Pons (tissue), 1 donor: ENCODE measurements around the gene BICC1.

ENCODE experiments used
- DNase-seq: peaks from one replicate; pipeline ENCODE4 v3.0.0-alpha.2; 2016; ENCODE audit warnings: low spot score

BICC1 gene

GRCh38 chr10:58706836-58707235, 194.2 kb downstream of the BICC1 start:
- DNase-seq = no peak

DNA sequence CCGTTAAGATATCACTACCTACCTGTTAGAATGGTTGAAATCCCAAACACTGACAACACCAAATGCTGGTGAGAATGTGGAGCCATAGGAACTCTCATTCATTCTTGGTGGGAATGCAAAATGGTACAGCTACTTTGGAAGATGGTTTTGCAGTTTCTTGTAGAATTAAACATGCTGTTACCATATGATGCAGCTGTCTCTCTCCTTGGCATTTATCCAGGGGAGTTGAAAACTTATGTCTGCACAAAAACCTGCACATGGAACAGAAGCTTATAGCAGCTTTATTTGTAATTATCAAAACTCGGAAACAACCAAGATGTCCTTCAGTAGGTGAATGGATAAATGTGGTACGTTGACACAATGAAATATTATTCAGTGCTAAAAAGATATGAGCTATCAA, 199.5 kb downstream of the BICC1 start:
- DNase-seq = no peak

DNA sequence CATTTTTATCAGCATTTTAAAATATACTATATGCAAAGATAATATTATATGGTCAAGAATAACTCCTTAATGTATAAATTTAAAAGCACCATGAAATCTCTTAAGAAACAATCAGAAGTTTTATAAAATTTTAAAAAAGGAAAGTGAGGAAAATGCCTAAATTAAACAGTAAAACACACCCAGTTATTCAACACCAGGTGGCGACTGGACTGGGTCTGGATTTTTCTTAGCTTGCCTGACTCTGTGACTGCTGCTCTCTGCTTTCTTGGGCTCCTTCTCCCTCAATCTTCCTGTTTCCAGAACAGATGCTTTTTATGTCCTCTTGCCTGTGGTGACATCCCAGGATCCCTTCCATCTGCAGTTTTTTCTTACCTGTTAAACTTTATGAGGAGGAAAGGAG, 200.3 kb downstream of the BICC1 start:
- DNase-seq = no peak

DNA sequence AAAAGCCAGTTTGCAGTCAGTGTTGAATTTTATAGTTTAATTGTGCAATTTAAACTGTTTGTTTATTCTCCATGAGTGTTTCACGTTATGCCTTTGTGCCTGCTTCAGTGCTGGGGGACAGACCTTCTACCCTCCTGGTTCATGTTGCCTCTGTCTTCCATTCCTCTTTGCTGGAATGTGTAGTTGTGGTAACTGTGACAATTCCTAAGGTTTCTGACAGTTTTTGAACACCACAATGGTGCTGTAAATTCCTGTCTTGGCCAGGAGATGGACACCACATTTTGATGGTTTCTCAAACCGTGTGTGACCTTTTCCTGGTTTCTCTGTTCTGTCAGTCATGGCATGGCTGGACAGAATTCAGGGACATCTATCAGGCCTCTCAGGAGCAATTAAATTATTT, 201.7 kb downstream of the BICC1 start:
- no peak for DNase-seq

GRCh38 chr10:58715061-58715460, 202.4 kb downstream of the BICC1 start:
- no peak for DNase-seq

DNA sequence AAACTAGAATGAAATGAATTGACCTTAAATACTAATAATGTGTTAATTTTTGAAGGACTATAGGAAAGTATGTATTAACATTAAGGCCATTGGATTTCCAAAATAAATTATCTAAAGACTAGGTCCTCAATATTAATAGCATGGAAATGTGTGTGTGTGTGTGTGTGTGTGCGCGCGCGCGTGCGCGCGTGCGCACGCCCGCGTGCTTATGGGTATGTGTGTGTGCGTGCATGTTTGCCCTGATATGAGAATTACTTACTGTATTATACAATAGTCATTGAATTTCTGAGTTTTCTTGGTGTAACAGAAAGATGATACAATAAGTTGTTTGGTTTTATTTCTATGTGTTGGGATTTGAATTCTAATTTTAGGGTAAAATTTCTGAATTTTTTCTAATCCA, 205.9 kb downstream of the BICC1 start:
- no peak for DNase-seq

GRCh38 chr10:58721601-58722281, 209.1 kb downstream of the BICC1 start:
- DNase-seq = no peak

DNA sequence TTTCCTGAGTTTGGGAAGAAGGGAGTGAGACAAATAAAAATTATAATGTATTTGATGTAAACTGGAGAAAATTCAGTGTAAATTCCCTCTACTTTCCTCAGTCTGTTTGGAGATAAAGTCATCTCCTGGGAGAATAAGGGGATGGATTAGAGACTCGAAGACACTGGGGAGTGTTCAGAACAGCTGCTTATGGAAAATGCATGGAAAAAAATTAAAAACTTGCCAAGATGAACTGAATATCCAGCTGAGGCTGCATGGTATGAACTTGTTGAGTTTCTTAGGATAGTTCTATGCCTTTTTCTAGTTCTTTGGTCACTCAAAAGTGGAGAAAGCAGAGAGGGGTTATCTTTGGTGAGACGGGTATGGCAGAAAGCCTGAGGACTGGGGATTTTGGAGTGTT, 210.5 kb downstream of the BICC1 start:
- DNase-seq = no peak

- no peak for DNase-seq
These were observed 211.3 kb downstream of the BICC1 start for GRCh38 chr10:58723966-58724365.

DNA sequence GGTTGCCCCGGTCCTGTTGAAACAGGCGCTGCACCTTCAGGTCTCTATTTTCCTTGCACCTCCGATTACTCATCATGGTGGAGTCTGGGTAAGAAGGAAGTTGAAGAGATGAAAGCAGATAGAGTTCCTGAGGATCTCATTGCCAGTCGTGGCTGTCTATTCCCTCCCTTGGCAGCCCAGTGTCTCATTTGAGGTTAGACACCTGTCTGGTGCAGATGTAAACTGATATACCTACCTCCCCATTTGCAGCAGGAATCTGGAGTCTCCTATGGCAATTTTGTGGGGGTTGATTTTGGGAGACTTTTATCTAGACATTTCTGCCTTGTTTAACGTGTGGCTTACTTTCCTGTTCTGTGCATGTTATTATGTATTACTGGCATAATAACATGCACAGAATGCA, 212.1 kb downstream of the BICC1 start:
- no peak for DNase-seq

- no peak for DNase-seq
These were observed 213.2 kb downstream of the BICC1 start for GRCh38 chr10:58725901-58726300.

DNA sequence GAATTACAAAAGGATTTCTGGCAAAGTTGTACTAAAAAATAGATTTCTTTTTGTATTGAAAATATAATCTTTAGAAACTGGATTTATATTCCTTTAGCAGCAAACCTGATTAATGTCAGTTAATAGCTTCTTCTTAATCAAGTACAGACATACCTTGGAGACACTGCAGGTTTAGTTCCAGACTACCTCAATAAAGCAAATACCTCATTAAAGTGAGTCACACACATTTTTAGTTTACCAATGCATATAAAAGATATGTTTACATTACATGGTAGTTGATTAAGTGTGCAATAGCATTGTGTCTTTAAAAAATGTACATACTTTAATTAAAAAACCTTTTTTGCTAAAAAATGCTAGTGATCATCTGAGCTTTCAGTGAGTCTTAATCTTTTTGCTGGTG, 215.0 kb downstream of the BICC1 start:
- DNase-seq = no peak

DNA sequence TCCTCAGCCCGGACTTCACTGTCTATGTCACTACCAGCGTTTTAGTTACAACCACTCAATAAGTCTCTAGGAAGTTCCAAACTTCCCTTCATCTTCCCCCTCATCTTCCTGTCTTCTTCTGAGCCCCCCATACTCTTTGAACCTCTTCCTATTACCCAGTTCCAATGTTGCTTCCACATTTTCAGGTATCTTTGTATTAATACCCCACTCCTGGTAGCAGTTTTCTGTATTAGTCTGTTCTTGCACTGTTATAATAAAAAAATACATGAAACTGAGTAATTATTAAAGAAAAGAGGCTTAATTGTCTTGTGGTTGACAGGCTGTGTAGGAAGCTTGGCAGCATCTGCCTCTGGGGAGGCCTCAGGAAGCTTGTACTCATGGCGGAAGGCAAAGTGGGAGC, 218.6 kb downstream of the BICC1 start:
- DNase-seq = no peak

DNA sequence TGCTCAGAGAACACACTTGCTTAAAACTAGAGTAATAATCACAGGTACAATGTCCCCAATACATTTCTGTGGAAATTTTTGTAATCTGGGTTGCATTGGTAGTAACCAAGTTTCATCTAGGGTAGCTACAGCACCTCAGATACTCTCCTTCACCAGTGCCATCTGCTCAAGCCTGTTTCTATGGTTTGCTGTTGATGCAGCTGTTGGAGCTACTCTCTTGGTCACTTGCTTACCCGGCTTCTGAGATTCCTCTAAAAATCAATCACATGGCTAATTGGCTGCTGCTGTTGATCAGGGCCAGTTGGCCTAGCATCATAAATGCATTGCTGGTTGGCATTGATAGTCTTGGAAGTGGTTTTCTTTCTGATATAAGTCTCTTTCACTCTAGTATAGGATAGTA, 220.8 kb downstream of the BICC1 start:
- DNase-seq = no peak

DNA sequence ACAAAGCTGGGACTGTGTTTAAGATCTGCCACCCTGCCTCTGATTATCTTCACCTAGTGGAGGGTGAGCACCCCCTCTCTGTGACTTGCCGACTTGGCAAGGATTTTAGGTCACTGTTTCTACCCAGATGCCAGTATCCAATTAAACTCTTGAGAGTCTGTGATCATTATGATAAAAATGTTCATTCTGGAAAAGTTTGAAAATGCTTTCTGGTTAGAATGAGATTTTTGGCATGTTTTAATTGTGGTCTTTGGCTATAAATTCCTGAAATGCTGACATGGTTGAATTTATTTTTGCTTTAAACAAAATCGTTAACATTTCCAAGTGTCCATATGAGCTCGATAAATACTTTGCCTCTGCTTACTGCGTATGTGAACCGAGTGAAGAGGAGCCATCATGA, 221.4 kb downstream of the BICC1 start:
- no peak for DNase-seq

- DNase-seq = no peak
These were observed 222.0 kb downstream of the BICC1 start for GRCh38 chr10:58734664-58735063.

DNA sequence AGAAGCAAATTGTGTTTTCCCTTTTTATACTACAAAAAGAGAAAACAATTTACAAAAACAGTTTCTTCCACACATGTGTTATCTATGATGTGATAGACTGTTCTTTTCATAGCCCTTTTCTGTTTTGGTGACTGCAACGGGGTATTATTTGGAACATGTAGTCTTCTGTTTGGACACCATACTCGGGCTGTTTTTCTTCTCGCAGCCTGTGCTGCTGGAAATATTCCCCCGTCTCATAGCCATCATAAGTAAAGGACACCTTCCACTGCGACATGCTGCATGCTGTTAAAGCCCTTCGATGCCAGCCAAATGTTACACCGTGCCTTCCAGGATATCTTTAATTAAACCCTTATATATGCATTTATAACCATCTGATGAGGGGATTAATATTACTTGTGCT, 222.4 kb downstream of the BICC1 start:
- DNase-seq = no peak

DNA sequence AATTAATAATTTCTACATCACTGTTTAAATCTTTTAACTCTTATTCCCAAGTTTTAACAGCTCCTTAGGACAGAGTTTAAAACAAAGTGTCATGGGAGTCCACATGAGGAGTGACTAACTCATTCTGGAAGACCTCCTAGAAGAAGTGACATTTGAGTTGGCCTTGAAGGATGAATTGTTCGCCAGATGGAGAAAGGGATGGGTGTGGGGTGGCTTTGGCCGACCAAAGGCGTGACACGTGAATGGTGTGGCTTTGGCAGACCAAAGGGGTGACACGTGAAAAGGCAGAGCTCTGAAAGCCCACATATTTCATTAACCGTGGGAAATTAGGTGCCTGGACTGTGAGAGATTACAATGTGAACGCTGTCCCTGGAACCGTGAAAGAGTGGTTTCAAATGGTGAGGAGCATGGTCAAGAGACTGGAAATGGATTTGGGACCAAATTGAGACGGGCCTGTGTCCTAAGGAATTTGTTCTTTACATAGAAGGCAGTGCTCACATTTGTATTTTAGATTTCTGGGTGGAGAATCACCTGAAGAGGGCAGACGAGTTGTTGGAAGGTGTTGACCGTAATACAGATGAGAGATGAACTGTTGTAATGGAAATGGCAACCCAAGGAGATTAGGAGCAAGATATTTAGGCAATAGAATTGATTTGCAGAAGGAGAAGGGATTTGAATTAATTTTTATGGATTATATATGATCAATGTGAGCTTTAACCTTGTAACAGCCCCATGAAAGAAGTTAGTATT, 228.1 kb downstream of the BICC1 start:
- no peak for DNase-seq

DNA sequence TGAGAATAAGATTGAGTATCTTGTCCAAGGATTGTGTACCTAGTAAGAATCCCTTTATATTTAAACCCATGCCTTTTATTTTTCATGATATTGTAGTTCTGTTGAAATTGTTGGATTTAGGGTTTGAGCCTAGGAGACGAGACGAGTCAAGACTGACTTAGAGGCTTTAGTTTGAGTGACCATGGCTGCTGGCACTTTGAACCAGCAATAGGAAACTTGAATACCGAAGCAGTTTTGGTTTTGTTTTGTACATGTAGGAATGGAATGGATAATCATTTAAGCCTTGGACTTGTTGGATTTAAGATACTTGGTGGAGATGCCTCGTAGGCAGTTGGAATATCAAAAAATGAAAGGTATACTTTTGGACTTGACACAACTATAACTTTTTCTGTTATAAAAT, 229.0 kb downstream of the BICC1 start:
- no peak for DNase-seq

DNA sequence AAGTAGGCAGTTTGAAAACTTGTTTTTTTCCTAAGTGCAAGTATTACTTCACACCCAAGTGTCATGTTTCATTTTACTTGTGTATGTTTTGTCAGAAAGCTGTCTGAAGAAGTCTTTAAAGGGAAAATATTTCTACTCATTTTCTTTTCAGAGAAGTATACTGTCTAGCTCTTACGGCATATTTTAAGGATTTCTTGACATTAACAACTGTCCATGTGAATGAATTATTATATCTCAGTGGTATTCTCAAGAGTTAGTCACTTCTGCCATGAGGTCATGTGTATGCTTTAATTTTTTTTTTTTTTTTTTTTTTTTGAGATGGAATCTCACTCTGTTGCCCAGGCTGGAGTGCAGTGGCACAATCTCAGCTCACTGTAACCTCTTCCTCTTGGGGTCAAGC, 229.5 kb downstream of the BICC1 start:
- DNase-seq = no peak

DNA sequence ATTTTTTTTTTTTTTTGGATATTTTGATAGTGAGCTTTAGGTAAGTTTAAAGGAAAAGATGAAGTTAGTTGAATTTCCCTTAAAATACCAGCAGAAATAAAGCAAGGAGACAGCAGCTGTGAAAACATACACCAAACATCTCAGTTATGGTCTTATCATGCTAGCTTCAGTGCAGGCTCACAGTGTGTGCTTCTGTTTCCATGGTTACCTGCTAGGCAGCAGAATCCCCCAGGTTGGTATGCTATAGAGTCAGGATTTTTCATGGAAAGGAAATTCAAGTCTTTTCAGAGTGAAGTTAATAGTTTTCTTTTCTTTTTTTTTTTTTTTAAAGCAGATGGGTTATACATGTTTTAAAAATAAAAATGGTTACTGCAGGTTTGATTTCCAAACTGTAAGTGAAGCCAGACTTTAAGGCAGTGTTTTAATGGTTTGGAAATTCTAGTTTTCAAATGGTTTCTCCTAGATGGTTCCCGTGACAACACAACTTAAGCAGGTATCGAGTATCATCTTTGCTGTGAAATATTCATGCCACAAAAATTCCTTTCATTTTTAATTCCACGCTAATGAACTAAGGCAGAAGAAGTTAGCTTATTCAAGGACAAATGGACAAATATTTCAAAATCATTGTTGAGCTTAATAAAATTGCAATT, 230.9 kb downstream of the BICC1 start:
- no peak for DNase-seq

DNA sequence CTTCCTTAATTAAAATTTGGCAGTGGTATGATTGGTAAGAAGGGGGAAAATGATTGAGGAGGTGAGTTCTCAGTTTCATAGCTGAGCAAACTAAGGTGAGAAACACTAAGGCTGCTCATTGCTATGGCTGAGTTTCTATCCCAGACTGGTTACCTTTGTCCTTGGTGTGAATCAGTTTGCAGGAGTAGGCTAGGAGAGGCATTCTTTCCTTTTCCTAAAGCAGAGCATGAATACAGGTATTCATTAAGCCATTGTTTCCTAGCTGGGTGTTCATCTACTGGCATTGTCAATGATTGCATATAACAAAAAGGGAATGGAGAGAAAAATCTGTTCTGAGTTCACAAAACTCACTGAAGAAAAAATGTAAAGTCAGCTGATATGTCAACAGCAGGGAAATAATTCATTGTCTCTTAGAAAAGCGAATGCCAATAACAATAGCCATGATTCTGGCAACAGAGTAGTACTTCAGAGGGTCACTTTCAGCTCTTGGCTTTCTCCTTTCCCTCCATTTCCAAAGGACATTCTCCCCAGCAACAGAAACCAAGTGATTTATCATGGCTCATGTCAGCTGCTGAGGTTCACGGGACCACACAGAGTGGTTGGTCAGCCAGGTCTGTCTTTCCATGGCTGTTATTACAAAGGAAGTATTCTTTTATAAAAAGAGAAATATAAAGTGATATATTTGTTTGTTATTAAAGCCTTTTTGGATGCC, 234.0 kb downstream of the BICC1 start:
- DNase-seq = no peak

- no peak for DNase-seq
These were observed 235.0 kb downstream of the BICC1 start for GRCh38 chr10:58747687-58748086.
